Erythroblast (primary cell): ENCODE measurements around the gene HOXC4.
"Not testable (repeated sequence)": the region's sequence is repeated elsewhere in the genome, so short reads cannot be mapped to it uniquely, and the experiment has no call there.

Source experiments
- DNase-seq, 2 experiments: peaks; one replicate each; lab custom pipeline; 2025; lab: John Stamatoyannopoulos, UW
- GATA1 ChIP-seq: IDR thresholded peaks from 2 replicates; pipeline ENCODE4 v1.6.1; 2011; ENCODE audit warnings: low read depth, mild to moderate bottlenecking, control low read depth, low read length, moderate library complexity
- POLR2A ChIP-seq: IDR thresholded peaks from 2 replicates; pipeline ENCODE4 v1.6.1; 2011; ENCODE audit warnings: mild to moderate bottlenecking, low read length

Gene HOXC4

DNA sequence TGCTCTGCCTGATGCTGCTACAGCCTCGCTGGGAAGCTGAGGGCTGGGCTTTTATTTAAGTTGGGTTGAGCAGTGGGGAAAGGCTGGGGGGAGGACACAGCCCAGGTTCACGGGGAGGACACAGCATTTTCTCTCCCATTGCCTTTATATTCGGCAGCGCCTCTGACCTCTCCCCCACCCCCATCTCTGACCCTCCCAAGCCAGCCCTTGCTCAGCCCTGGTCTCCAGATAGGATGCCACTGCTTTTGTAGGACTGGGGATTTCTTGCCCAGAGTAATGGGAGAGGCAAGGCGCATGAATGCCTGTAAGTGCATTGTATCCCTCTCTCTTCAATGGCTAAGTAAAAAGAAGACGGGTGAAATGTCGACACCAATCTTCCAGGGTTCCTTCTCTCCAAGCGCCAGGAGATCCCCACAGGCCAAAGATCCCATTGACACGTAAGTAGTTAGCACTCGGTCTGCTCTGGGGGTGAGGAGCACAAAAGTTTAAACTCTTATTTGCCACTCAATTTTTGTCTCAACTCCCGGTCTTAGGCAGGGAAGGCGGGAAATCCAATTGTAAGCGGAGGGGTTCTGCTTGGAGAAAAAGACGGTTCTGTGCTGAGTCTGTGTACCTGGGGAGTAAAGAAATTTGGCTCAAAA lies 4.6 kb downstream of the HOXC4 start:
- TF ChIP-seq GATA1 (no peak), POLR2A (no peak)
- no peak for DNase-seq

DNA sequence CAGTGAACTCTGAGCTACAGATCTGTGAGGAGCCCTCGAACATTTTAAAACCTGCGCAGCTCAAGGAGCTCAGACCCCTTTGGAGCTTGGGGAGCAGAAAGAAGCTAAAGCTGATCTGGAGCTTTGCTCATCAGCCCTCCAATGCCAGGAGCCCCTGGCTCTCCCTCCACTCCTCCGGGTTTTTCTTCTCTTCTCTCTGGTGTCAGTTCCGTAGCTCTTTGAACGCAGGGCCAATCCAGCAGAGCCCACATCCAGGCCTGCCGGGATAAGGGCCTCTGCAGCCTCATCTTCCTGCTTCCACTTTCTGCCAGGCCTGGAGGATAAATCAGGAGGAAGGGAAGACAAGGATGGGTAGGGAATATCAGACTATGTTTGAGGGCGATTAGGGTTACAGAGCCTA lies 6.0 kb downstream of the HOXC4 start:
- no peak for DNase-seq
- TF ChIP-seq POLR2A = no peak
- TF ChIP-seq GATA1 = no peak

DNA sequence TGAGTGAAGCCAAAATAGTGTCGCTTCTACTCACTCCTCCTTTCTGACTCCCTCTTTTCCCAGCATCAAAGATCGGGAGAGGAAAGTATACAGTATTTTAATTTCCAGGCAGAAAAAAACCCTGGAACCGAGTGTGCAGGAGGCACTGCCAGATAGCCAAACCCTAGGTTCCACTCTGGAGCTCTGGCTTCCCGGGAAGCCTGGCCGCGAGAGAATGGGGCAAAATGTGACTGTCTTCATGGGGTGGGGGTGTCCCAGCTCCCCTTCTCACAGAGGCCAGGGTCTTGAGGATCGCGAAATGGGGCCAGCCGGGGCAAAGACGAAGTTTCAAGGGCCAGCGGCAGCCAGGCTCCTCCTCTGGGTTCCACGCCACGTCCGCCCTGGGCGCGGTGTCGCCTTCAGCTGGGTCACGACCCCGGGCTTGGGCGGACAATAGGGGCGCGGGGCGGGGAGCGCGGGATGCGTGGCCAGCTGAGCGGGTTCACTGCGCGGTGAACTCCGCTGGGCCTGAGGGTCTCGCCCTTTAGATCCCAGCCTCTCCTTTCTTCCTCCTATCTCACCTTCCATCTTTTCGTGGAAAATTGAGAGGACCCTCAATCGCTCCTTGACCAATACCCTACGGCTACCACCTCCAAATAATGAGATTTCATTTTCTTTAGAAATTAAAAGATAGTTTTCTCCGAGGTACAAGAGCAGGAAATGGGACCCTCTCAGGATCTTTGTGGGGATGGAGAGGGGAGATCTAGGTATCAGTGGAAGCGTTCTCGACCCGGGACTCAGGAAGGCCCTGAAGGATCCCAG lies 6.7 kb downstream of the HOXC4 start:
- no peak for DNase-seq
- TF ChIP-seq GATA1 (no peak), POLR2A (no peak)

DNA sequence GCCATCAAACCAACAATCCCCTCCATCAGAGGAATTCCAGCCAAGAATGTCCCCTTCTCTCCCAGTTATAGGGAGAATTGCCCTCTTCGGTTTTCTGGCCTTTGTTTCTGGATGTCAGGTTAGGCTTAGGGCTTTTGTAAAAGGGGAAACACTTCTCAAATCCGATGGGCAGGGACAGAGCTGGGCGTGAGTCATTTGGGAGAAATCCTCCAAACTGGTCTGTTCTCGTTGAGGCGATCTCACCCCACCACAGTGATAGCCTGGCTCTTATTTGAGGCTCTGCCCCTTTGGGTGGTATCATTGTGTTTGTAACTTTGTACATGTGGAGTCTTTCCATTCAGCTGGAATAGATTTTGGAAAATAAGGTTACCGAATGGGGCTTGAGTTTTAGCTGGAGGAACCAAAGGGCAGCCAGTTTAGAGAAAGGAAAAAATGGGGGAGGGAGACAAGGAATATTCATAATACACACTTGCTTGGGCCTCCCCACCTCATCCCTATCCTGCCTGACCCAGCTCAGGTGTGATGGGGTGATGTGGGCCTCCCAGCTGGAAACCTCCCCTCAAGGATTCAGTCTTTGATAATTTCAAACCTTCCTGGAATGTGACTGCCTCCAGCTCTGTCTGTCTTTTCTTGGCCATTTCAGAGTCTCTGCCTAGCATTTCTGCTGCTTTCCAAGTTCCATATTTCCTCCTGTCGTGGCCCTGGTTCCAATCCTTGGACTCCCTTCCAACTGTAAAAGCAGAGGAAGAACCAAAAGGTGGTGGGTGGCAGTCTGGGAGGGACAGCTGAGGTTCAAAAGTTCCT lies 7.5 kb downstream of the HOXC4 start:
- no peak for TF ChIP-seq GATA1
- TF ChIP-seq POLR2A = no peak
- DNase-seq = no peak

DNA sequence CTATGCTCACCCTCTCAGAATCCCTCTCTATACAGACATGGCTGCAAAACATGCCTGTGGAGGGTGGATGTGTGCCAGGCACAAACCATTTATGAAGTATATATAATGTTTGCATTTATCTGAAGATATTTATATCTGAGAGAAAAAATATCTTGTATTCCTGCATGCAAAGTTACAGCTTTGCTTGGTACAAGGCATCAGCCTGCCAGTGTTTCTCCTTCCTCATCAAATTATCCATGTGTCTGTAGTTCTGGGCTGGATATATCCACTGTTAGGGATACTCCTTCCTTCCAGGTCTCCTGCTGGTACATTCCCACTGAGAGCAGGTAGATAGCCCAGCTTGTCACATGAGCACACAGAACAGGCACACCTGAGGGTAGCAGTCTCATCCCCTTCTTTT lies 12.0 kb downstream of the HOXC4 start:
- no peak for DNase-seq
- TF ChIP-seq GATA1 (no peak), POLR2A (no peak)

DNA sequence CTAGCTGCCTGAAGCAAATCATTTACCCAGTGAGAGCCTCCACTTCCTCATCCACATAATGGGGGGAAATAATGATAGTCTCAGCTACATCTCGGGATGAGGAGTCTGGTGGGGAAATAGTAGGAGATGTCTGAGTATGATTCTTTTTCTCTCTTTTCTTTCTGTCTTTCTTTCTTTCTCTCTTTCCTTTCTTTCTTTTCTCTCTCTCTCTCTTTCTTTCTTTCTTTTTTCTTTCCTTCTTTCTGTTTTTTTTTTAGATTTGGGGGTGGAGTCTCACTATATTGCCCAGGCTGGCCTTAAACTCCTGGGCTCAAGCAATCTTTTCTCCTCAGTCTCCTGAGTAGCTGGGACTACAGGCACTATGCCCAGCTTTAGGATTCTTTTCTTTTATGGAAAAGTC lies 12.8 kb downstream of the HOXC4 start:
- TF ChIP-seq POLR2A (no peak), GATA1 (no peak)
- DNase-seq = no peak

DNA sequence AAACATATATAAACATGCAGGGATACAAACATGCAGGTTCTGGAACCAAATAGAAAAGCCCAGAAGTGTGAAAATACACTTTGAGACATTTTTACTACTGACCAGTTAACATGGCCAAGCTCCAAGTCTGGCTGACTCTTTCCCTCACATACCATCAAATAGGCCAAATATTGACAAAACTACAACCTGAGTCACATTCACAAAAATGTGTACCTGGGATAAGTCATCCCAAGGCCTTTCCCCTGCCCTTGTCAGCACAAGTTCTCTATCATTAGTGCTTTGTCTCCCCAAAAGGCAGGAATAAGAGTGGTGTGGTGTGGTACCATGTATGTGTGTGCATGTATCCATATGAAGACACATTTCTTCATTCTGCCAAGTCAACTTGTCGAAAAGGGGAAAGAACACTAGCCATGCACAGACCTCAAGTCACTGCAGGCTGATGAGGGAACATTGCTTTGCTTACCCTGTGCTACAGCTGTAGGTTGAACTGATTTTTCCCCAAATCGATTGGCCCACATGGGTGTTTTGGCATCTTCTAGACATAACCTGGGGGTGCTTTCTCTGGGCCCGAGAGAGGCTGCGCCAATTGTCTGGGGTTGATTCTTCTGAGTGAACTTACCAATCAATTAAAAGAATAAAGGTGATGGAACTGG lies 14.9 kb downstream of the HOXC4 start:
- DNase-seq = no peak
- no peak for TF ChIP-seq POLR2A
- TF ChIP-seq GATA1 = no peak

GRCh38 chr12:54071942-54072341 lies 18.3 kb downstream of the HOXC4 start:
- DNase-seq = no peak
- TF ChIP-seq POLR2A (no peak), GATA1 (no peak)

GRCh38 chr12:54074308-54074707 lies 20.7 kb downstream of the HOXC4 start:
- no peak for TF ChIP-seq POLR2A
- TF ChIP-seq GATA1 = no peak
- DNase-seq = no peak

- no peak for TF ChIP-seq GATA1
- no peak for TF ChIP-seq POLR2A
- no peak for DNase-seq
Measured at GRCh38 chr12:54075409-54075808, 21.8 kb downstream of the HOXC4 start.

- DNase-seq = no peak
- TF ChIP-seq POLR2A (no peak), GATA1 (no peak)
Measured at GRCh38 chr12:54075974-54076373, 22.3 kb downstream of the HOXC4 start.

GRCh38 chr12:54077843-54078242 lies 24.2 kb downstream of the HOXC4 start:
- not testable (repeated sequence) for DNase-seq

DNA sequence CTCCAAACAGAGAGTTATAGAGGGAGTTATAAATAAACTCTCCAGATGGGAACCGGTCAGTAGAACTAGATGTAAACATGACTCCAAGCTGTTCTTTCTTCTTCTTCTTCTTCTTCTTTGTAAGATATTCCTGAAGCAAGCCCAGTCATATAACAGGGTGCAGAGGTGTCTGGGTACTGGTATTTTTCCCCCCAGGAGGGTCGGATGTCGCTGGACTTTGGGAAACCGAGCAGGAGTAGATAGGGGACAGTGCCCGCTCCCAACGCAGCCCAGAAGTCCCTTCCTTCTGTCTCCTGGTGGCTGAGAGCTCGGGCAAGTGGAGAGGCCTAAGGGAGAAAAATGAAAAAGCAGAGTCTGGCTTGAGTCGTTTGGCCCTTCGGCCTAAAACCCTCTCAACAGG lies 25.5 kb downstream of the HOXC4 start:
- not testable (repeated sequence) for DNase-seq

GRCh38 chr12:54080008-54080924 lies 26.6 kb downstream of the HOXC4 start:
- not testable (repeated sequence) for DNase-seq

GRCh38 chr12:54081053-54081514 lies 27.4 kb downstream of the HOXC4 start:
- not testable (repeated sequence) for DNase-seq

DNA sequence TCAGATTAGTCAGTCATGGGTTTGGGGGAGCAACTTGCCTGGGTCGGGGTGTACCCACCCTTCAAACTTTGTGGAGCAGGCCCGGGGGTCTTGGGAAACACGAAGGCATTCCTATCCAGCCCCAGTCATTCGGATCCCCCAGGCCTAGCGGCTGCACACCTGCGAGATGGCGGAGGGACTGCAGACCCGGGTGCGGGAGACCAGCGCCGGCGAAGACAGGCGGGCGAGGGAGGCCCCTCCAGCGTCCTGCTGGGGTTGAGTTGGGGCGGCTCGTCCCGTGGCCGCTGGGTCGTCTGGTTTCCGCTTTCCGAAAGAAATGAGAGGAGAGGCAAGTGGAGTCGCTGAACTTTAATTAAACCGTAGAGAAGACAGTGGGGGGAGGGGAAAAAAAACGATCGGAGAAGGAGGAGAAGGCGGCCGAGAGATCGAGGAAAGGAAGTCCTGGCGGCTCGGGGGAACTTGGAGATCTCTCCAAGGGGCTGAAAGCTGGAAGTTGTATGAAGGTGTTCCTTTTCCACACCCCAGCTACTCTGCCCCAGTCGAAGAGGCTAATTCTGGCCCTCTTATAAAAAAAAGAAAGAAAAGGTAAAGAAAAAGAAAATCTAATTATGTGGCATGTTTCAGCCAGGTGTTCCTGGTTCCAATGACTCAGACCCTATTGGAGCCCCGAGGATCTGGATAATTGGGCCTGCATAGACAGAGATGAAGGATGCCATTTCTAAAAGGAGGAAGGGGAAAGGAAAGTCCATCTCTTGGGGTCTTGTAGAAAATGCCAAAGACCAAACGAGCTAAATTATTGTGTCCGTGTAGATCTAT lies 28.2 kb downstream of the HOXC4 start:
- DNase-seq = not testable (repeated sequence)
